ENCODE results near the gene ATP6V1G2. TPM values are rescaled to one million over a fixed set of nuclear protein-coding genes. Genes with fewer than 3 reads are reported as not detected.
"Not testable (repeated sequence)": the region's sequence is repeated elsewhere in the genome, so short reads cannot be mapped to it uniquely, and the experiment has no call there.

Gene ATP6V1G2
- total RNA-seq, 4 donors from 2014 or later, result 0.21 to 2.1 TPM; not detected in 2

- 87 to 93% methylated on average over 7 to 9 of the region's 24 CpGs for WGBS, 2 donors
- Histone ChIP-seq H3K4me3 (no peak overlapping the region), H3K9me3 (no peaks in the 10 kb centered on the region), H3K4me1 (peaks cover 5 to 50% (median 17%) of the 10 kb centered on the region in 3 donors), H3K27me3 (no peaks in the 10 kb centered on the region), H3K36me3 (peaks cover 11 to 81% (median 14%) of the 10 kb centered on the region in 3 donors), H3K27ac (peak overlapping the region; percentile 18 to 63 (median 52))
- intact Hi-C loops (cut with DNase I), result loop anchor here (5.0 kb wide), 1 partner anchor 35 kb away; the partner anchor contains the start of gene NCR3
- no peak for DNase-seq
- TF ChIP-seq POLR2A (IDR thresholded peaks at IDR 0.05) (no peak), CTCF (IDR thresholded peaks at IDR 0.05) (no peak)
Measured at GRCh38 chr6:31557443-31558317, 11.3 kb upstream of the ATP6V1G2 start.

- 53 to 68% methylated on average over 2 to 3 of the region's 3 CpGs for WGBS, 2 donors
- DNase-seq, result no peak
- Histone ChIP-seq H3K27me3 (no peaks in the 10 kb centered on the region), H3K27ac (no peak overlapping the region), H3K36me3 (peaks cover 11 to 94% (median 14%) of the 10 kb centered on the region in 3 donors), H3K9me3 (no peaks in the 10 kb centered on the region), H3K4me1 (peaks cover 5 to 48% (median 17%) of the 10 kb centered on the region in 3 donors), H3K4me3 (no peak overlapping the region)
- intact Hi-C loops (cut with DNase I), result loop anchor here (5.0 kb wide), 1 partner anchor 36 kb away; the partner anchor contains the start of gene NCR3
- TF ChIP-seq POLR2A (IDR thresholded peaks at IDR 0.05) (no peak), CTCF (IDR thresholded peaks at IDR 0.05) (no peak)
Measured at GRCh38 chr6:31556307-31556706, 9.9 kb upstream of the ATP6V1G2 start.

- H3K9me3 ChIP-seq; H3K4me3 ChIP-seq; DNase-seq; H3K27ac ChIP-seq; H3K27me3 ChIP-seq; intact Hi-C loops (cut with DNase I): not testable (repeated sequence)
- TF ChIP-seq CTCF (IDR thresholded peaks at IDR 0.05), result peak; percentile 16 to 44 (median 41)
- peaks cover 0 to 75% (median 3%) of the 10 kb centered on the region in 3 donors for H3K36me3 ChIP-seq
- peaks cover 7 to 44% (median 8%) of the 10 kb centered on the region in 3 donors for H3K4me1 ChIP-seq
- WGBS, 2 donors, result 60 to 62% methylated on average over 5 of the region's 5 CpGs
Measured at GRCh38 chr6:31551371-31551770, 5.0 kb upstream of the ATP6V1G2 start.

GRCh38 chr6:31548544-31548873, 2.1 kb upstream of the ATP6V1G2 start:
- intact Hi-C loops (cut with DNase I), result loop anchor here (5.0 kb wide), 1 partner anchor 51 kb away; the partner anchor contains the start of gene MICB
- Histone ChIP-seq H3K36me3 (peaks cover 0 to 51% (median 3%) of the 10 kb centered on the region in 3 donors), H3K27ac (peak overlapping the region; percentile 86 to 91 (median 88)), H3K9me3 (no peaks in the 10 kb centered on the region), H3K27me3 (no peaks in the 10 kb centered on the region), H3K4me1 (peaks cover 7 to 44% (median 10%) of the 10 kb centered on the region in 3 donors), H3K4me3 (peak overlapping the region in 1 of 4 donors; percentile 67)
- DNase-seq, result no peak
- TF ChIP-seq CTCF (IDR thresholded peaks at IDR 0.05), result no peak
- no peak for TF ChIP-seq POLR2A (IDR thresholded peaks at IDR 0.05)
- WGBS, 2 donors, result 83 to 94% methylated on average over 2 of the region's 2 CpGs
